Stimulated activated CD4-positive, alpha-beta T cell treated with anti-CD3 and anti-CD28 coated beads, Interleukin-2, amount 100 ng/mL, for 48 hours (primary cell): ENCODE results near the gene MDGA2.

ENCODE experiments used
- DNase-seq, 2 donors: peaks; one replicate each; pipeline ENCODE4 v3.0.0-alpha.2; 2020

The MDGA2 gene

DNA sequence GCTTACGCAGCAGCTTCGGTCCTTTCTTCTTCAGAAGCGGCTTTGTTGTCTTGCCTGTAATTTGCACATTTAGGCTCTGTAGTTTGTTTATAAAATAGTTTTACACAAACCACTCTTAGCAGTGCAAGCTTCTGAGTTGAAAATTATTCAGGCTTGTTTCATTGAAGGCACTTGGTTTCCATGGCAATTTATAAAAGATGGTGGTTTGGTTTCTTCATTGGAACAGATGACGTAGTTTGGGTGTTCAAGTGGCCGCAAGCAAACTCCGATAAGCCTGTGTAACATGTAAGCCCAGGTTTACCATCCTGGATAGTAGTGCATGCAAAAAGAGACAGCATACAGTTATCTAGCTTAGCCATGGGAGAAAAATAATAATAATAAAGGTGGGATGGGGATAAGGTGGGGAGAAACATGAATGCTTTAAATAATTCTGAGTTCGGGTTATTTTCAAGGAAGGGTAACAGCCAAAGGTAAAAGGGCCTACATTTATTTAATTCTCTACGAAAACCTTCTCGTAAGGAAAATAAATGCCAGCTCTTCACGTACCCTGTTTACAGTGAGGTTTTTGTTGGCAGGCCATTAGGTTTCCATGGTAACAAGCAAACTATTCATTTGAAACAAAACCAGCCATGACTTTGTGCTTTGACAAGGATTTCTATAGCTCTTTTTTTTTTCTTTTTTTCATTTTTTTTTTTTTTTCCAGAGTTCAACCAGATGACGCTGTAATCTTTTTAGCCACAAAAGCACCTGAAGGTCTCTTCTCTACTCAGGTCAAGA is 834.3 kb downstream of the MDGA2 start:
- DNase-seq: no peak

DNA sequence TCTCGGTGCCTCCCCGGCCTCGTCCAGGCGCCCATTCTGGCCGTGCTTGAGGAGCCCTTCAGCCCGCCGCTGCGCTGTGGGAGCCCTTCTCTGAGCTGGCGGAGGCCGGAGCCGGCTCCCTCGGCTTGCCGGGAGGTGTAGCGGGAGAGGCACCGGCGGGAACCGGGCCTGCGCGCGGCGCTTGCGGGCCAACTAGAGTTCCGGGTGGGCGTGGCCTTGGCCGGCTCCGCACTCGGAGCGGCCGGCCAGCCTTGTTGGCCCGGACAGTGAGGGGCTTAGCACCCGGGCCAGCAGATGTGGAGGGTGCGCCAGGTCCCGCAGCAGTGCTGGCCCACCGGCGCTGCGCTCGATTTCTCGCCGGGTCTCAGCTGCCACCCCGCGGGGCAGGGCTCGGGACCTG is 855.1 kb downstream of the MDGA2 start:
- no peak for DNase-seq

DNA sequence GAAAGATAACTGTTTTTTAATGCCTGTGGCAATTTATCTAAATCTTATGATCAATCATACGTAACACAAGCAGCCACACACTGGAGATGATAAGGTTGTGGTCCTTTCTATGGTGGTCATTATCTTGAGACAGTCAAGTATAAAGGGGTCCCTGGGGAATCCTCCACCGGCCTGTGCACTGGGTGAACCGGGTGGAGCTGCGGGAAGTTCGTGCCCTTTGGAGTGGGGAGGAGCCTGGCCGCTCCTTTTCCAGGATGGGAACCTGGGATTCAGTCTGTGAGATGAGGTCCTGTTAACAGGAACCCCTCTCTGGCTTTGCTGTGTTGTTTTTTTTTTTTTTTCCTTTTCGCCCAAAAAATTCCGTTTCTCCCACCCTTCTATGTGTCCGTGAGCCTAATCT is 856.3 kb downstream of the MDGA2 start:
- no peak for DNase-seq

DNA sequence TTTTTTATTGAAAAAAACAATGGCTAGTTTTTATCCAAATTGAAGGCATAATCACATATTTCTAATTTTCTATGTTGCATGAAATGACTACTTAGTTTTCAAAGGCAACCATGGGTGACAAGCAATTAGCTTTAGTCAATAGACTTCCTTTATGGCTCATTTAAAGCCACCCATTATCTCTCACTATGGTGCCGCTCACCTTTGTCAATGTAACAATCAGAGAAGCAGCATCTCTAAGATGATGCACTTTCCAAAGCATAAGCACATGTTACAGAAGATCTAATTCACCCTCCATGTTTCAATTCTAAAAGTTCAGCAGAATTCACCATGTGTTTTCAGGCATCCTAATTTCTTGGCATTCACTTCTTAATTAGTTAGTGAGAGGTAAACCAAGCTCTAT is 857.3 kb downstream of the MDGA2 start:
- DNase-seq: no peak

DNA sequence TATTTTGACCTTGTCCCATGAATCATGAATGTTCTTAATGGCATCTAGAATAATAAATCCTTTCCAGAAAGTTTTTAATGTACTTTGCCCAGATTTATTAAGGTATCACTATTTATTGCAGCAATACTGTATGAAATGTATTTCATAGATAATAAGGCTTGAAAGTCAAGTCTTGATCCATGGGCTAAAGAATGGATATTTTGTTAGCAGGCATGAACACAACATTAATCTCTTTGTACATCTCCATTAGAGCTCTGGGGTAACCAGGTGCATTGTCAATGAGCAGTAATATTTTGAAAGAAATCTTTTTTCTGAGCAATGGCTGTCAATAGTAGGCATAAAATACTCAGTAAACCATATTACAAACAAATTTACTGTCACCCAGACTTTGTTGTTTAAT is 882.3 kb downstream of the MDGA2 start:
- no peak for DNase-seq
